Stimulated activated CD4-positive, alpha-beta T cell treated with anti-CD3 and anti-CD28 coated beads, Interleukin-4, amount 100 ng/mL, for 4 hours (primary cell): ENCODE data around the gene DPF3.

Experiments
- DNase-seq, 2 experiments: peaks; one replicate each; pipeline ENCODE4 v3.0.0-alpha.2; 2020

The DPF3 gene

DNA sequence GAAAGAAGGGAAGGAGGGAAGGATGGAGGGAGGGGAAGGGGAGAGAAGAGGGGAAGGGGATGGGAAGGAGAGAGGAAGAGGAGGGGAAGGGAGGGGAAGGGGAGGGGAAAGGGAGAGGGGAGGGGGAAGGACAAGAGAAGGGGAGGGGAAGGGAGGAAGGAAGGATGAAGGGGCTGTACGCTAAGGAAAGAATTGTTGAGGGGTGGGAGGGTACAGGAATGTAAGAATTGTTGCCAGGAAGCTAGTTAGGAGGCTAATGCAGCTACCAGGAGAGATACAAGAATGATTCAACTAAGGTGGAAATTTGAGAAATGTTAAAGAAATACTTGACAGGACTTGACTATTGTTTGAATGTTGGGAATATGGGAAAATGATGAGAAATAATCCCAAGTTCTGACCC, 261.2 kb downstream of the DPF3 start:
- DNase-seq, result no peak

DNA sequence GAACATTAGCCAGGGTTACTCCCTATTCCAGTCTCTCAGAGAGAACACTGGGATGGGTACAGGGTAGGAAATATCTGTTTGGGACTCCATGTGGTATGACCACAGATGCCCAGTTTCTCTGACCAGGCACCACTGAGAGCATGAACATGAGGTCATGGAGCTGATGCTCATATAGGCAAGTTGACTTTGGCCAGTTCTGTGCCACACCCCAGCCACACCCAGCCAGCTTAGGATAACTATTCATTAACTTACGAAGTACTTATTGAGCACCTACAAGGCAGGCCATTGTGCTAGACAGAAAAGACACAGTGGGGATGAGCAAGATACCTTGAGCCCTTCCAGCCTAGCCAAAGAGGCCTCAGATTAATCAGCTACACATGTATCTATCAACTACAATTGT, 262.5 kb downstream of the DPF3 start:
- DNase-seq, result no peak

DNA sequence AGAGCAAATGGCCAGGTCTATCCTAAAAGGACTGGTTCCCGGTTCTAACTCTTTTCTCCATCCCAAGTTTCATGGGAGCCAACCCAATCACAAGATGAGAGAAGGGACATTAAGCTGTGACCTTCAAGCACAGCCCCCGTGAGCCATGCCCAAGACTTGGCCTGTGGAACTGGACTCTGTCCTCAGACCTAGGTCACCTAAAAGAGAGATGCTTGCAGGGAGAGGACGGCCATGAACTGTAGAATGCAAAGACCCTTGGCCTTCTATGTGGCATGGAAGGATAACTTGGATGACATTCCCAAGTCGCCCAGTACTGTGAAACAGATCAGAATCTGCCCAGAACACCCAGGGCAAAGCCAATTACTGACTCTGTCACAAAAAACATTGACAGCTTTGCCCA, 263.5 kb downstream of the DPF3 start:
- DNase-seq, result no peak

DNA sequence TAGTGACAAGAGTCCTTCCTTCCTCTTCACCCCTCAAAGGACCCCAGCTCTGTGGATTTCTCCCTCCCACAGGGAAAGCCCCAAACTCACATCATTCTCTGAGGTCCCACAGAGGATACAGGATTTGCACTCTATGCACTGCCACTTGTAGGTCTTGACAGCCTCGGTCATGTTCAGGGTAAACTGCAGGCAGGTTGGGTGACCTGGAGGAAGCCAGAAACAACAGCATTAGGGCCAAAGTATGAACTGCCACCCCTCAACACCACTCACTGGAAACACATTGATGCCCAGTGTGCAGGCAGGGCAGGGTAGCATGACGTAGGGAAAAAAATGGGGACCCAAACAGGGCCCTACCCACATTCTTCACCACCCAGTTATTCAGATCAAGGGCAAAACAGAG, 264.4 kb downstream of the DPF3 start:
- no peak for DNase-seq

DNA sequence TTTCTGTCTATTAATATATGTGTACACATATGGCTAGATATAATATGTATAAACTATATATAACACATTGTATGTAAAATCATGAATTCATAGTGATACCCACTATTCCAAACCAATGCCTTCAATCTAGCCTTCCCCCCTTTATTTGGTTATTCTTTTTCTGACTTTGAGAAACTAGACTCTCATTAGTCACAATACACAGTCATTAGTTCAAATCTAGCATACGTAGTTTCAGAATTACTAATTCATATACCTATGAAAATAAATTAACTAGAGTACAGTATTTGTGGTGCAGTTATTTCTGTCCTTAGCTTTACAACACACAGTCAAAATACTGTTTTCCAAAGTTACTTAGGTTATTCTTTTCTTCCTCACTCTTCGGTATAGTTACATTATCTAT, 268.2 kb downstream of the DPF3 start:
- no peak for DNase-seq

DNA sequence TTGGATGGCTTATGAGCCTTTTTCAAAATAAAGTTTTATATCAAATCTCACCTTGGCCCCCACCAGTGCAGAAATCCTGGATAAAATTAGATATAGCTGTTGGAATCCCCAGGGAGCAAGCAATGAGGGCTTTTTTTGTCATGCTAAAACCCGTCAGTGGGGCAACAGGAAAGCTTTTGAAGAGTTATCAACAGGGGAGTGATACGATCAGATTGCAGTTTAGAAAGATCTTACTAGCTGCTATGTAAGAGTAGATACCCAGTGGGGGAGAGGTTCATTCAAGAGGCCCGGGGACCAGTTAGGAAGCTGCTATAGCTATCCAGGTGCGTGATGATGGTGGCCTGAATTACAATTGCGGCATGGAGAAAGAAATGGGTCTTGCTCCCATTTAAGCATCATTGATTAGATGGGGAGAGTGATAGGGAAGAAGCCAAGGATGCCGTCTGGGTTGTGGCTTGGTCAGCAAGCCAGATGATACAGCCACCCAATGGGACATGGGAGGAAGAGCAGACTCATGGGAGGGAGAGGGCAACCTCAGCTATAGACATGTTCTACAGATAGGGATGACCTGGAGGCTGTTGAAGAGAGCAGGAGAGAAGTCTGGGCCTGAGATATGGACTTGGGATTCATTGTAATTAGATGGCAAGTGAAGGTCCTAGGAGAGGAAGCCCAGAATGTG, 272.4 kb downstream of the DPF3 start:
- no peak for DNase-seq

DNA sequence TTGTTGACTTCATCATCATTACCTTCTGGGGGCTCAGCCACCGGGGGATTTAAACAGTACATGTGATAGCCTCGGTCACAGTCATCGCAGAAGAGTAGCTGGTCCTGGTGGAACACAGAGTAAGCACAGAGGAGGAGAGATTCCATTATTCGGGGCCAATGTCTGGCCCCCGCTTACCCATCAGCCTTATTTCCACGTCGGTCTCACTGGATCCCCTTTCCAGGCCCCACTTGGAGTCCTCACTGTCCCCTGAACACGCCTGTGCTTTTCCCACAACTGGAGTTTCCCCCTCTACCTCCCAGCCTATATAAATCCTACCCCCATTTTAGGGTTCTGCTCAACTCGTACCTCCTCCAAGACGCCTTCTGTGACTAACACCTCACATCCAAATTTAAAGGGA, 274.0 kb downstream of the DPF3 start:
- no peak for DNase-seq

DNA sequence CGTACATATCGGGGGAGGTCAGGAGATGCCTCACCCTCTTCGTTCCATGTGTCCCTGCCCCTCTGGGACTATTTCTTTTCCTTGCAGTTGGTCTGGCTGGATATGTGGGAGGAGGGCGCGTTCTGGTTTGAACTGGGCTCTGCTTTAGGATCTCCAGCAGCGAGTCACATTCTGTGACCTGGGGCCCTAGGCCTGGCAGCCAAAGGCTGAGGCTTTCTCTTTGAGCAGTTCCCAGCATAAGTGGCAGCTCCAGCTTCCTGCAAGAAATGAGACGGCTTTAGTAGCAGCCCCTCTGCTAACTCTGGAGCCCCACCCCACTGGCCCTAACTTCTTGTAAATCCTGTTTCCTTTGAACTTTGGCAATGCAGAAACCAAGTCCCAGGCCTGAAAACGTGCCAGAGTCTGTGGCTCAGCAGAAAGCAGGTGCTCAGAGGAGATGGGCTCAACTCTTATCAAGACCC, 274.8 kb downstream of the DPF3 start:
- DNase-seq, result no peak

DNA sequence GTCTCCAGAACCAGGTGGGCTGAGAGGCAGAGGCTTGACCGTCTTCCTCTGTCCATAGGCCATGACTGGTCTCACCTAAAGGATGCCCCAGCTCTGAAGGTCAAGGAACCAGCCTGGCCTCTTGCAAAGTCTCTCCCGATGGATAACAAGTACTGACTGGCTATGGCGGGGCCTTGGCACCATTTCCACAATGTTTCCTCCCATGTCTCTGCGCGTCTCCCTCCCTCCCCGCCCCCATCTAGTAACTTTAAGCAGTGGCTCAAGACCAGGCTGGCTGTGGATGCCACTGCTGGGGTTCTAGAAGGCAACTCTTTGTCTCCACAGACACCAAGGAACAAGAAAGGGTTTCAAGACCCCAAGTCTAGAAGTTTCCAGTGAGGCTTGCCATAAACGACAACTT, 275.5 kb downstream of the DPF3 start:
- DNase-seq, result no peak

DNA sequence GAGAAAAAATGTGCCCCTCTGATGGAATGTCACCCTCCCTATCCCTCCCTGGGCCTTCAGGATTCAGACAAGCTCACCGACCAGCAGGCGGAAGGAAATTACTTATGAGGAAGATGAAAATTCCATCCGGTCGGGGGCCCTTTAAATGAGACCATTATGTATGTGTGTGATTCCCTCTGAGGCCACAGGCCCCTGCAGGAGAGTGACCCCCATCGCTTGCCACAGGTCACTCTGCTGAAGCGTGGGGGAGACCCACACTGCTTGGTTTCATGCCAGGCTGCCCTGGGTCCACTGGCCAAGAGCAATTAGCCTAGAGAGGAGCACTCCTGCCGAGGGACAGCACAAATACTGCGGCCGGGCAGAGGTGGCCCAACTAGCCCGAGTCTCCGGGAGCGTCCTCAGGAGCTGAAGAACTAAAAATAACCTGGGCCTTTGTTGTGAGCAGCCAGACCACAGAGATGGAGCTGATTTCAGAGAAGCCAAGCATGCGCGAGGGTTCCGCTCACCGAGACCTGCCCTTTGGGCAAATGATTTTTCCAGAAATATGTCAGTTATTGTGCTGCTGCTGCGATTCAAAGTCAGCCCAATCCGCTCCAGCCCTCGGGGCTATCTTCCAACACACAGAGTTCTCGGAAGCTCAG, 276.4 kb downstream of the DPF3 start:
- DNase-seq, result no peak

DNA sequence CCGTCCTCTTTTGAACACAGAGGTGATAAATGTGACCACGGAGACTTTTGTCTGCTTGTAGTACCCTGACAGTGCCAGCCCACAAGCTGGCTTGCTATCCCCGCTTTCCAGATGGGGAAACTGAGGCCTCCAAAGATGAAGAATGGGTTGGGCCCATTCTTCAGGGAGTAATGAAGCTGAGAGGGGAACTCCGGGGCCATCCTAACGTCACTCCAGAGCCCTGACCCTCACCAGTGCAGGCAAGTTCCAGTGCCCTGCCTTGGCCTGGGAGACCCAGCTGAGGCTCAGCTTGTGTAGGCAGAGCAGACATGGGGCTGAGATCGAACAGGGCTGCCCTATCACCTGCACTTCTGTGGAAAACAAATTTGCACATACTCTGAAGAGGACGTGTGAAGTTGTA, 277.1 kb downstream of the DPF3 start:
- DNase-seq, result no peak

DNA sequence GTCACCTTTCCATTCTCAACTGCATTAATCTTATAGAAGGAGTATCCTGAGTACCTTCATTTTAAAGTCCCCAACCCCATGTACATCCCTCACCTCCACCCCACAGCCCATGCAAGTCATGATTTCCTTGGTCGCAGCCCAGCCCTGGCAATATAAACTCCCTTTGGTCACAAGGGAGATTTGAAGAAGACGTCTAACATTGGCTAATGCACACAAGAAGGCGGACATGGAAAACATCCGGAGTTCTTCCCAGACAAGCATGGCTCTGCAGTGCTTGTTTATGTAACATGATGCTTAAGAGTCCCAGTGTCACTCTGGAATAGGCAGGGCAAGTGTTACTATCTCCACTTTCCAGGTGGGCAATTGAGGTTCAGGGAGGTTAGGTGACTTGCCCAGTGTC, 277.6 kb downstream of the DPF3 start:
- DNase-seq, result no peak

DNA sequence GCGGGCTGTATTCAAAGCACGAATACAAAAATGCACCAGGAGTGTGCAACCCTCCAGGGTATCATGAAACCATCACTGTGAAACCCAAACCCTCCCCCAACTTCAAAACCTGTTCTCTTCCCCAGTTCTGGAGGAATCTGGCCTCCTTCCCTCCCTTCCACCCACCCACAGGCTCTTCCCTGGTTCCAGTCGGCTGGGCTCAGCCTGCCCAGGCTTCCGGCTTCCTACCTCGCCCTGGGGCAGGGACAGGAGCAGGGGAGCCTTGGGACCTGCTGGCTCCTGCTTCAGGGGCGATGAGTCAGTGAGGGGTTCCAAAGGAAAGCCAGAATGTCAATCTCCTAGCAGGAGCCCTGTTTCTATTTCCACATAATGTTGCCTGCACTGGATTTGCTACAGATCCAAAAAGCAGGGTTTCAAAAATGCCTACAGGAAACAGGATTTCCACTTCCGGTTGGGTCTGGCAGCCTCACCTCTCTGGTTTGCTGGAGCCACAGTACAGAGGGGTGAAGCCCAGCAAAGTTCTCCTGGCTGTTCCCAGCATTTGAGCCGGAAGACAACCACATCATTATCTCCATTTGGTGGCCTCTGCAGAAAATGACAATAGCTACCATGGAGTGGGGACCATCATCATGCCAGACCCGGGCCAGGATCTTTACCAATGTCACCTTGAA, 278.3 kb downstream of the DPF3 start:
- no peak for DNase-seq

DNA sequence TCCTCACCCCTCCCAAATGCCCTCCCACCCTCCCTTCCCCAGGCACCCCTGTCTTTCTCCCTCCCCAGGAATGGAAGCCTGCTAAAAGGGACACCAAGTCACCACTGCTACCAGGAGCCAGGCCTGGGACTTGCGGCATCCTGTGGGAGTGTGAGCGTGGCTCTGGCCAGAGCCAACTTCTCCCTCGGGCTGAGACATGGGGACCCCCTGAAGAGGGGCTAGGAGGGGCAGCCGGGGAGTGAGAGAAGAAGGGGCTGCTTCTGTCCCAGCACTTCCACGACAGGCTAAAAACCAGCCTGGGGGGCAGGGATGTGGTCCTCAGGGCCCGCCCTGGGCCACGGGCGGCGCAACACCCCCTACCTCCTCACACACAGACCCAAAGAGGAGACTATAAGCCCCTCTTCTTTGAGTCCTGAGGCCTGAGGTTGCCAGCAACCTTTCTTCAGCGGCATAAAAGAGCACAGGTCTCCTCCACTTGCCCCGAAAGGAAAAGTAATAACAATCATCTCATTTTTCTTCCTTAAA, 278.9 kb downstream of the DPF3 start:
- DNase-seq, result no peak

DNA sequence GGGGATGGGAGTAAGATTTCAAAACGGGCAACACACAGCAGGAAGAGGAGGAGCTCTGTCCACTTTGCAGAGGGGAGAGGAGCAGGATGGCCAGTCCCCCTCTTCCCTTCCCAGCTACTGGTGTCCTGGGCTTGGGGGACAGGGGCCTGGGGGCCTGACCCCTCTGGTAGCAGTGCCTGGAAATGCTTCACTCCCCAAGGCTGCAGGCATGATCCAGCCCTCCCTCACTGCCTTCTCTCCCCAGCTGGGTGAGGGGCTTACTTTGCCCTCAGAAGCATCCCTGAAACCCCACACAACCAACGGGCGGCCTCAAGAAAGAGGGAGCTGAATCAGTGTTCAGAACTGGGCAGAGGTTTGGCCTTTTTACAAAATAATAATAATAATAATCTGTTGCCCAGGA, 279.5 kb downstream of the DPF3 start:
- DNase-seq, result no peak

DNA sequence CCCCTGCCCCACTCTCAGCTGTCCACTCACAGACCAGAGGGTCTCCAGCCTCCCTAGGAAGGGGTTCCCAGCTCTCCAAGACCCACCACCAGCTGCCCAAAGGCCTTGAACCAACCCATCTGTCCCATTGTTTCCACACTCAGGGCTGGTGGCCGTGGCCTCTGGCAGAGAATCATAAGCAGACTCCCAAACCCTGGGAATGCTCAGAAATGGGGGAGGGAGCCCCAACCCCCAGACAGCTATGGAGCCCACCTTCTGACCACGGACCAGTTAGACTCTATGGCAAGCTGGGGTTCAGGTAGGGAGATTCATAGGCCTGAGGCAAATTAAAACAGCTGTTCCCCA, 280.0 kb downstream of the DPF3 start:
- DNase-seq, result no peak

DNA sequence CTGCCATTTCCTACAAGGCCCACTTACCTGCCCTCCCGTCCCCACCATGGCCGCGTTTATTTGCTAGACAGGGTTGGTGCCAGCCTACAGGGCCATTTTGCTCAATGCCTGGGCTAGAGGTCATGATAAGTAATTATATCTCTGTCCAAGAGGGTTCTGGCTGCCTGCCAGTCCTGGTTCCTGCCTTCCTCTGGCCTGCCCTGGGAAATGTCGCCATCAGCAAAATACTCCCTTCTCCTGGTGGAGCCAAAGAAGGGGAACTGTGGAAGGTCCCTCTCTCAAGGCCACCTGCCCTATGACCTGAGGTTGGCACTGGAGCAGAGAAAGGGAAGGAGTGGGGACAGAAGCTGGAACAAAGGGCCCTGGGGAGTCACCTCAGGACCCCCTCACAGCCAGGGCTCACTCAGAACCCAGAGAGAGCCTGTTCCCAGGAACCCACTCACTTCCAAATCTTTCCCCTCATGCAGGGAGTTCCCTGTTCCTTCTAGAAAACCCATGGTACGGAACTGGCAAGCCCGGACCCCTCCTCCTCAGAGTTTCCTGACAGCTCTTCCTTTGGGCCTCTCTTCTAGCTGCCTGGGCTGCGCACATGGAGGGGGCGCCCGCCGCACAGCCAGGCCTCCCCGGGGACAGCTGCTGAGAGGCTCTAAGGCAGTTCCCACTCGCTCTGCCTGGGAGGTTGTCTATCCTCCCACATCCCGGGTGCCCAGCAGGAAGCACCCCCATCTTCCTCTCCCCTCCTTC, 280.5 kb downstream of the DPF3 start:
- no peak for DNase-seq

DNA sequence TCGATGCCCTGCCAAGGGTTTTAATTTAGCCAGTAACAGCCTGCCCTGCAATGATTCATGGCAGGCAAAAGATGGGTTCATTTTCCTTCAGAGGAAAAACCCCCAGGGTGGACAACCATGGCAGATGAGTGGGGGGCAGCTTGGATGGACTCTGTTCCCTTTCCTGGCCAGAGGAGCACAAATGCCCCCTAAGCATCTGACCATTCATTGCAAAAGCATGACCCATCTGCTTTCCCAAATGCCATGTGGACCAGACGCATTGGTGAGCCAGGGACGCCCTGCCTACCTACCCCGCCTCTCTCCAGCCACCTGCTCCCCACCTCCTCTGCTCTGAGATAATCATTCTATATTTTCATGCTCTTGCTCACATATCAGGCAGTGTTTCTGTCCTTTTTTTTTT, 281.9 kb downstream of the DPF3 start:
- DNase-seq, result no peak

DNA sequence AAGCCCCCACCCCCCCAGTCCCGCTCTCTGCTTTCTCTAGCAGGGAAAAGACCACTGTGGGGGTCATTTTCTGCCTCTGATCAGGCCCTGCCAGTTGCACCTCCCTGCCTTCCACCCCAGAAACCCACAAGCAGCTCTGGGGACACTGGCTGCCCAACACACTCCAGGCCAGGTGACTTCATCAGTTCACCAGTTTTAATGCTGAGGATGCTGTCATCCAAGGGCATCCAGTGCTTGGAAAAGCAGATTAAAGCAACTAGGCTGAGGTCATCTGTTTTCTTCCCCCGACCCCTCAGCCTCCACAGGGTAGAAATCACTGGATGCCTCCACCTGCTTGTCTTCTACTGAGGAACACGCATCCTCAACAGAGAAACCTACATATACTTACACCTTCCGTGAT, 282.4 kb downstream of the DPF3 start:
- no peak for DNase-seq

DNA sequence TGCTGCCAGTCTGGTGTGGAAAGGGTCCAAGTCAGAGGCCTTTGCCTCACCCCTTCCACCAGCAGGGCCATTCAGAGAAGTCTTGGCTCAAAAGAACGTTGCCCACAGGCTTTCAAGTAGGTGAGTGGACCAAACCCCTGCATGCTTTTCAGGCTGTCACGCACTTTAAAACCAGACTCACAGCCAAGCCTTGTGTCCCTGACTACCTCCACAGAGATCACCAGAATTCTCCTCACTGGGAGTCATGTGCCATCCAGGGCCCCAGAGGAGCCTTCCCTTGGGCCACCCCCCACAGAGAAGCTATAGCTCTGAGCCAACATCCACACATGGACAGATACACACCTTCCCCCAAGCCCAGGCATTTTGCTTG, 283.1 kb downstream of the DPF3 start:
- DNase-seq, result no peak

DNA sequence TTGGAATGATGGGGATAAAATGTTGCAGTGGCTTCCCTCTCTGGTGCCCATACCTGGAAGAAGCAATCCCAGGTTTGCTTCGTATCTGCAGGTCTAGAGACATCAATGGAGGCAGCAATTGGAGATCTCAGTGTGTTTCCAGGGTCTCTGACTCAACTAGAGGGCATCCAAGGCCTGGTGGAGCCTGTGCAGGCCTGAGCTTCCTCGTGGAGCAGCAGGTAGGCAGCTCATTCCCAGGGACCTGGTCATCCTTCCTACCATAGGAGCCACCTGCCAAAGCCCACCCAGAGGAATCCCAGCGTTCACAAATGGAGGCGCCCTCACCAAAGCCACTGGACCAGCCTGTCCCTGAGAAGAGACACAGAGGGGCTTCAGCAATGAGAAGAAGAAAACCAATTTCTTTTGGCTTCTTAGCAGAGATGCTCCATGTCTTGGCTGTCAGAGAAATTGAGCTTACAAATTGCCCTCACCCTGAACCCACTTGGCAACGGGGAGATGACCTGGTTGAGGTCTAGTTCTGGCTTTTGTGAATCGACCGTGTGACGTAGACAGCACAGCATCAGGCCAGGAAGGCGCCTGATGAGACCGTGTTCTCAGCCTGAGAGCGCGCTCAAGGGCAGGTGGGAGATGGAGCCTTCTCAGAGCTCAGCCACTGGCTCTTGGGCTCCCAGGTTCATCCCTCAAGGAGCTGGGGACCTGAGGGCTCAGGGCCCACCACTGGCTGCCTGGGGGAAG, 283.6 kb downstream of the DPF3 start:
- DNase-seq, result no peak

DNA sequence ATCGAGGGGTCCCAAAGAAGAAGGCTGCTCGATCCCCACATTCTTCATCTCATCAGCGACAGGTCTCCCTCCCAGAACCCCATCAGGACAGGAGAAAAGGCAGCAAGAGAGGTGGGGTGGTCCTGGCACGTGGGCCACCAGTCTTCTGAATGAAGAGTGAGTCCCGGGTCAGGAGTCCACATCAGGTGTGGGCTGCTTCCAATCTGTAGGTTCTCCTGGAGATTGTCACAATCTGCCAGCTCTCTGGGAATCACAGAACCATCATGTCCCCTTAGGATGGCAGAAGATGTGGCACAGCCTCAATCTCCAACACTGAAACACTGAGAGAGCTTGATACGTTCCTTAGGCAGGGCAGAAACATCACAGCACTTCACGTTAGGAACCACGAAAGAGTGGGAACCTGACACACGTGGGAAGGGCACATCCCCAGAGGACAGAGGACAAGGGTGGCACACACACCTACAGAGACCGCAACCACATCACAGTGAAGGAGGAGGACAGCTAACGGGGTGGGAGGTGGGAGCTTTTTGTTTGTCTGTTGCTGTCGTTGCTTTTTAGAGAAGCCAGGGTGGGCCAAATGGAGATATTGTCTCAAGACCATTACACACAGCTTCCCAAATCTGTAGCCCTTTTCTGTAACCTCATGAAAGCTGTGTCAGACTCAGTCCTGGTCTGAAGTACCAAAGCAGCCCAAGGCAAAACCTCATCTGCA, 284.5 kb downstream of the DPF3 start:
- no peak for DNase-seq
